Measurements from ENCODE around the gene ANKH.

GRCh38 chr5:14850419-14851049 is 21.0 kb downstream of the ANKH start:
- no peak for TF ChIP-seq ZNF274 (IDR thresholded peaks at IDR 0.05; ENCODE audit: low read depth, low read length)
- TF ChIP-seq POLR2A (IDR thresholded peaks at IDR 0.05; ENCODE audit: borderline replicate concordance, extremely low read depth, insufficient read depth, insufficient read length) = no peak
- TF ChIP-seq EZH2phosphoT487 (IDR thresholded peaks at IDR 0.05; ENCODE audit: borderline replicate concordance) = no peak
- TF ChIP-seq YY1 (IDR thresholded peaks at IDR 0.05; ENCODE audit: extremely low read depth, insufficient replicate concordance, low read depth, low read length) = no peak
- no peak for TF ChIP-seq CTCF (IDR thresholded peaks at IDR 0.05 in 2 of 3, conservative IDR thresholded peaks at IDR 0.05 in 1 of 3; ENCODE audit: borderline replicate concordance in 1 of 3, insufficient read depth in 1 of 3, low read depth in 2 of 3, low read length in 2 of 3)
- TF ChIP-seq TCF7L2 (IDR thresholded peaks at IDR 0.05; ENCODE audit: borderline replicate concordance, extremely low read depth, insufficient read depth, insufficient read length) = no peak
- TF ChIP-seq CEBPB (IDR thresholded peaks at IDR 0.05; ENCODE audit: low read depth) = no peak
- TF ChIP-seq ZBTB33 (IDR thresholded peaks at IDR 0.05; ENCODE audit: extremely low read depth, insufficient replicate concordance, low read length) = no peak
- TF ChIP-seq EZH2 (IDR thresholded peaks at IDR 0.05) = no peak
- TF ChIP-seq REST (IDR thresholded peaks at IDR 0.05; ENCODE audit: low read depth) = no peak
- TF ChIP-seq POLR2AphosphoS5 (IDR thresholded peaks at IDR 0.05; ENCODE audit: low read depth, low read length) = no peak
- TF ChIP-seq MAX (IDR thresholded peaks at IDR 0.05) = no peak
- no peak for TF ChIP-seq CBX3 (IDR thresholded peaks at IDR 0.05; ENCODE audit: low read depth)
- no peak for TF ChIP-seq ATF3 (IDR thresholded peaks at IDR 0.05)
